GM21423 (cell line): ENCODE data around the gene FNBP1.

Experiments
- ATAC-seq: cut with Tn5 transposase; IDR thresholded peaks from one replicate; pipeline ENCODE4 v1.9.1; 2021; ENCODE audit warnings: mild to moderate bottlenecking, moderate library complexity; ENCODE audit not compliant: unreplicated experiment

FNBP1 gene

DNA sequence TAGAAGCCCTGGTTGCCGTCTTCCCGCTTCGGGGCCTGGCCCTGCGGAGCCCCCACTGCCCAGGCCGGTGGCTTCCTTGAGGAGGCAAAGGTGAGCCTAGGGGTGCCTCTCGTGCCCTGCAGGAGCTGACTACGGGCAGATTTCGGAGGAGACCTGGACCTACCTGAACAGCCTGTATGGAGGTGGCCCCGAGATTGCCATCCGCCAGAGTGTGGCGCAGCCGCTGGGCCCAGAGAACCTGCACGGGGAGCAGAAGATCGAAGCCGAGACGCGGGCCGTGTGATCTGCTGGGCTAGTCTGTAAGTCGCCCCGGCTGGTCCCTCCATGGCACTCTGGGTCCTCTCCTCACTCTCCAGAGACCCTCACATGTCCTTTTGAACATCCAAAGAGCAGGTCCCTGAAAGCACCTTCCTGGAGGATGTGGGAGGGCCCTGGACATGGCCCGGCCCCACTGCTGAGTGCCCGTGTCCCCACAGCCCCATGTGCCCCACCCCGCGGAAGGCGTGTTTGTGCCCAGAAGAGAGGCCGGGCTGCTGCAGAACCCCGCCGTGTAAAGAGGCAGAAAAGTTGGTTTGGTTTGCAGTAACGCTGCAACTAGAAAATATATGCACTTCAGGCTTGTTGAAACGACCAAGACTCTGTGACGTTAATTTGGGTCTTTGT is 162.9 kb downstream of the FNBP1 start:
- ATAC-seq = no peak

GRCh38 chr9:129879103-129879699 is 163.8 kb downstream of the FNBP1 start:
- no peak for ATAC-seq

- ATAC-seq = no peak
Observed at GRCh38 chr9:129878291-129878690, 164.7 kb downstream of the FNBP1 start.

DNA sequence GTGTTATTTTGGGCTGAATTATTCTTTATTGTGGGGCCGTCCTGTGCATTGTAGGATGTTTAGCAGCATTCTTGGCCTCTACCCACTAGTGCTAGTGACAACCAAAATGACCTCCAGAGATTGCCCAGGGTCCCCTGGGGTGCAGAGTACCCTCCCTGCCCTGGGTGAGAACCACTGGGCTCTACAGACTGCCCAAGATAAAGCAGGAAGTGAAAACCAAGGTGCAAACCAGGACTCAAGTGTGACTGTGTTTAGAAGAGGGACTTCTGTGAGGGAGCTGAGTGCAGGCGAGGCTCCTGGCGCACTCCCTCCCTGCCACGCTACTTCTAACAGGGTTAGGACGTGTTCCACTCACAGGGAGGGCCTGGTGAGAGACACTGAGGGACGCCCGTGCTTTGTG is 166.2 kb downstream of the FNBP1 start:
- no peak for ATAC-seq

GRCh38 chr9:129875687-129876395 is 167.1 kb downstream of the FNBP1 start:
- ATAC-seq = no peak

- ATAC-seq = no peak
Observed at GRCh38 chr9:129875181-129875611, 167.8 kb downstream of the FNBP1 start.

DNA sequence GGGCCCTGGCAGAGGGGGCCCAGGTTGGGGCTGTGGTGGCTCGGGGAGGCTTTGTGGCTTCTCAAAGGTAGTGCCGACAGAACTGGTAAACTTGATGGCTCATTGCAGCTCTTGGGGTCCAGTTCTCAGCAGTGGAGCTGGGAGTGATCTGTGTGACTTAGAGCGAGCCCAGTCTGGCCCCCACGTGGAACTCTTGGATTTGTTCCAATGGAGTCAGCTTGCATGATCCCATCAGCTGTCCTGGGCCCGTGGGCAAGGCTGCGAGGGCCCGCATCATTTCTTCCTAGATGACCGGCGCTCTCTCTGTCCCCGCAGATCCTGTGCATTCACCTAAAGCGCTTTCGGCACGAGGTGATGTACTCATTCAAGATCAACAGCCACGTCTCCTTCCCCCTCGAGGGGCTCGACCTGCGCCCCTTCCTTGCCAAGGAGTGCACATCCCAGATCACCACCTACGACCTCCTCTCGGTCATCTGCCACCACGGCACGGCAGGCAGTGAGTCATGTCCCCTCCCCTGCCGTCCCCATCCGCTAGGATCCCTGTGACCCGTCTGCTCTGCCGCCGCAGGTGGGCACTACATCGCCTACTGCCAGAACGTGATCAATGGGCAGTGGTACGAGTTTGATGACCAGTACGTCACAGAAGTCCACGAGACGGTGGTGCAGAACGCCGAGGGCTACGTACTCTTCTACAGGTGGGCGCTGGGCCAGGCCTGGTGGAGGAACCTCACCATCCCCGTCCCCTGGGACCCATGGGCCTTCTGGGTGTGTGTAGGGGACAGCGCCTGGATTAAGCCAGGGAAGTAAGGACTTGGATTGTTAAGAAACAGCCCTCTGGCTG is 168.5 kb downstream of the FNBP1 start:
- no peak for ATAC-seq

- no peak for ATAC-seq
Observed at GRCh38 chr9:129873563-129874190, 169.3 kb downstream of the FNBP1 start.

DNA sequence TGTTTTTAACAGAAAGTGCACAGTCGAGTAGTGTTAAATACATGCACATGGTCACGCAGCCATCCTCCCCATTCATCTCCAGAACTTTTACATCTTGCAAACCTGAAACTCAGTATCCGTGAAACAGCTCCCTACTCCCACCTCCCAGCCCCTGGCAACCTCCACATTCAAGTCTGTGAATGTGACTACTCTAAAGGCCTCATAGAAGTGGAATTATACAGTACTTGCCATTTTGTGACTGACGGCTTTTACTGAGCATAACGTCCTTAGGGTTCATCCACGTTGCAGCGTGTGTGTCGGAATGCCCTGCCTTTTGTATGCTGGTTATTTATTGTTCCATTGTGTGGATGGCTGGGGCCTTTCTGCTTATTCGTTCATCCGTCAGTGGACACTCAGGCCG is 171.9 kb downstream of the FNBP1 start:
- no peak for ATAC-seq

DNA sequence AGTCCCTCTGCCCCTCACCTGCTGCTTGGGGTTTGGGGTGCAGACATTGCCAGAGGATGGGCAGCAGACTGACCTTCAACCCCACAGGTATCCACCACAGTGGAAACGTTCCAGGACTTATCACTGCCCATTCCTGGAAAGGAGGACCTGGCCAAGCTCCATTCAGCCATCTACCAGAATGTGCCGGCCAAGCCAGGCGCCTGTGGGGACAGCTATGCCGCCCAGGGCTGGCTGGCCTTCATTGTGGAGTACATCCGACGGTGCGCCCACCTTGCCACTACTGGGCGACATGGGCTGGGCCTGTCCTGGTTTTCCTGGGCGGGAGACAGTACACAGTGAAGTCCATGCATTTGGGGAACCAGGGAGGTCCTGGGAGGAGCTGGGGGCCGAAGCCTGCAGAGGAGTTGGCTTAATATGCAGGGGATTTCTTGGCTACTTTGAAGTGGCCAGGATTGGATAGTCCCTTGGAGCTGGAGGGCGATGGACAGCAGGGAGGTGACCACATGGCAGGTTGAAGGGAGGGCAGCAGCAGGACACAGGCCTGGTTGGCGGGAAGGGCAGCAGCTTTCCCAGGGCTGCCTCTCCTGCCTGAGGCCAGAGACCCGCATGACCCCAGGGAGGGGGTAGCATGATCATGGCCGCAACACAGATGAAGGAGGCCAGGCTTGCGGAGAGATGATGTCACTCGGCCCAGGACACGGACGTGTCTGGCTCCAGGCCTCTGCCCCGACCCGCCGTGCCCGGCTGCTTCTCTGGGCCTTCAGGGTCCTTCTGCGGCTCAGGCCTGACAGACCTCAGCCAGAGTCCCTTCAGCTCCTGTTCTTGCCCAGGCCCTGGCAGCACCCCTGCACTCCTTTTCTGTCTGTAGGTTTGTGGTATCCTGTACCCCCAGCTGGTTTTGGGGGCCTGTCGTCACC is 173.1 kb downstream of the FNBP1 start:
- ATAC-seq = no peak

GRCh38 chr9:129868872-129869486 is 174.0 kb downstream of the FNBP1 start:
- ATAC-seq = no peak

GRCh38 chr9:129868023-129868871 is 174.7 kb downstream of the FNBP1 start:
- ATAC-seq = no peak

GRCh38 chr9:129867136-129868022 is 175.6 kb downstream of the FNBP1 start:
- ATAC-seq = no peak

DNA sequence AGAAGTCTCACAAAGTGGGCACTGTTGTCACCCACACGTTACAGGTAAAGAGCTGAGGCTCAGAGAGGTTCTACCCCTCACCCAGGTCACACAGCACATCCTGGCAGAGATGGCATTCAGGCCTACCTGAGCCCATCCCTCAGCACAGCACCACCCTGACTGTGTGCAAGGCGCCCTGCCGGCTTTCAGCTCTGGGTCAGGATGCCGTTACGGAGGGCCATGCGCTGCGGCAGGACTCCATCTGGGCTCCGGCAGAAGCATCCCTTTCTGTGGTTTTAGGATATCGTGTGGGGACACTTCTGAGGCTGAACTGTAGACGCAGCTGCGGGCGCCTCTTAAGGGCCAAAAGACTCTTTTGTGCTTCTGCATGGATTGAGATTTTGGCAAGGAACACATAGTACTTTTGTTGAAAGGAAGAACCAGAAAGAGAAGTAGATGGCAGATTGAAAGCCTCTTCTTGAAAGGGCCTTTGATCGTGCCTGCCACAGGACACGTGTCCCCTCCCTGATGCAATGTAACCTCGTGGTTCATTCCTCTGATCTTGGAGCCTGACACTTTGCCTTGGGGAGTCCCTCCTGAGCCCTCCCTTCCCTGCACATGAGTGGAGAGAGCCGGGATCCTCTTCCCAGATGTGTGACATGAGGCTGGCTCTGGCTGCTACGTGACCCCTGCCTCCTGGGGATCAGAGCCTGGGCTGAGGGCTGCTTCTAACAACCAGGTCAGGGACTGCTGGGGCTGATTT is 176.4 kb downstream of the FNBP1 start:
- no peak for ATAC-seq

DNA sequence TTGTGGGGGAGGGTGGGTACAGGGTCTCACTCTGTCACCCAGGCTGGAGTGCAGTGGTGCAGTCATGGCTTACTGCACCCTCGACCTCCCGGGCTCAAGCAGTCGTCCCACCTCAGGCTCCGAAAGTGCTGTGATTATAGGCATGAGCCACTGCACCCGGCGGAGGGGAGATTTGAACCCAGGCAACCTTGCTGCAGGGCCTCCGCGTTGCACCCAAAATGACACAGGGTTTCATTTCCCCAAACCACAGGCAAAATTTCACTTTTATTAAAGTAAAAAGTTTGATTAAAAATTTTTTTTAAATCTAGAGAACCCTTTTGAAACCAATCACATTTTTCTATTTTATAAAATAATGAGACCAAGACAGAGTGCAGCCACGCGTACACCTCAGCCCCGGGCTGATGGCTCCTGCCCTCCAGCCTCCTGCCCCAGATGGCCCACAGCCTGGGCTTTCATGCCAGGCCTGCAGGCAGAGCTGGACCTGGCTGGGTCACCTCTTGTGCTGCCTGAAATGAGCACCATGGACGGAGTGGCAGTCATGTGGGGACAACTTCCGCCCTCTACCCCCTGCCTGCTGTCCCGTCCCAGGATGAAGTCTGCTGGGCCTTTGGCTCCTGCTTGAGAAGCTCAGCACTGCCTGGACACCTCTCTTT is 177.2 kb downstream of the FNBP1 start:
- no peak for ATAC-seq

GRCh38 chr9:129864991-129865647 is 177.9 kb downstream of the FNBP1 start:
- no peak for ATAC-seq
